ENCODE data around the gene SLC25A23. TPM values are rescaled to one million over a fixed set of nuclear protein-coding genes. Genes with fewer than 3 reads are reported as not detected.

SLC25A23 gene
- total and polyA plus RNA-seq, 10 of the 15 experiments (the other 5 are each of a cell fraction or from before 2014, with no cell fraction given), result 10.2 to 85.8 (median 50.0) TPM

DNA sequence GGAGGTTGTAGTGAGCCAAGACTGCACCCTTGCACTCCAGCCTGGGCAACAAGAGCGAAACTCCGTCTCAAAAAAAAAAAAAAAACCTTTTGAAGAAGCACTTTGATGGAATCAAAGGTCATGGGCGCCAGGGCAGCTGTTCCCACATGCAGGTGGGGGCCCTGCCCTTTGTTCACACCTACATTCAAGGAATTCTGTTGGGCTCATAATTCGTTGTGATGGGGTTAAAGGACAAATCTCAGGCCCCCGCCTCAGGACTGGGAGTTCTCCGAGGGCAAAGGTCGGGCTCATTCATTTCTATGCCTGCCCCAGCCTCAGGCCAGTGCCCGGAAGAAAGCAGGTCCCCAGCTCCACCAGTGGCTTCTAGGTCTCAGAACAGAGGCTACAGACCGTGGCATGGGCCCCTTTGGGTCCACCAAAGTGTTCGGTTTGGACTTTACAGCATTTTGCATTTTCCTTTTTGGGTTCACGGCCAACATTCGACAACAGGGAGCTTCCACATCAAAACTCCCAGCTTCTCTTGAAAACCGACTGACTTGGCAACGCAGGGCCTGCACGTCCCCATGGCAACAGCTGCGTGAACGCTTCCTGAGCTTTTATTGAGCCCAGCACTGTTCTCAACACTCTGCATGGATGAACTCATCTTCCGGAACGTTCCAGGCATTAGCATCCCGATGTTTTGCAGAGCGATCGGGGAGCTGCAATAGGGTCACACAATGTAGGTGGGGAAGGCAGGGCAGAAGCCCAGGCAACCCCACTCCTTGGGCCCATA is 56.6 kb downstream of the SLC25A23 start (continued):
- TF ChIP-seq, protein P1, sequence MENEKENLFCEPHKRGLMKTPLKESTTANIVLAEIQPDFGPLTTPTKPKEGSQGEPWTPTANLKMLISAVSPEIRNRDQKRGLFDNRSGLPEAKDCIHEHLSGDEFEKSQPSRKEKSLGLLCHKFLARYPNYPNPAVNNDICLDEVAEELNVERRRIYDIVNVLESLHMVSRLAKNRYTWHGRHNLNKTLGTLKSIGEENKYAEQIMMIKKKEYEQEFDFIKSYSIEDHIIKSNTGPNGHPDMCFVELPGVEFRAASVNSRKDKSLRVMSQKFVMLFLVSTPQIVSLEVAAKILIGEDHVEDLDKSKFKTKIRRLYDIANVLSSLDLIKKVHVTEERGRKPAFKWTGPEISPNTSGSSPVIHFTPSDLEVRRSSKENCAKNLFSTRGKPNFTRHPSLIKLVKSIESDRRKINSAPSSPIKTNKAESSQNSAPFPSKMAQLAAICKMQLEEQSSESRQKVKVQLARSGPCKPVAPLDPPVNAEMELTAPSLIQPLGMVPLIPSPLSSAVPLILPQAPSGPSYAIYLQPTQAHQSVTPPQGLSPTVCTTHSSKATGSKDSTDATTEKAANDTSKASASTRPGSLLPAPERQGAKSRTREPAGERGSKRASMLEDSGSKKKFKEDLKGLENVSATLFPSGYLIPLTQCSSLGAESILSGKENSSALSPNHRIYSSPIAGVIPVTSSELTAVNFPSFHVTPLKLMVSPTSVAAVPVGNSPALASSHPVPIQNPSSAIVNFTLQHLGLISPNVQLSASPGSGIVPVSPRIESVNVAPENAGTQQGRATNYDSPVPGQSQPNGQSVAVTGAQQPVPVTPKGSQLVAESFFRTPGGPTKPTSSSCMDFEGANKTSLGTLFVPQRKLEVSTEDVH (IDR thresholded peaks at IDR 0.05; ENCODE audit: low read depth, partially characterized antibody), result no peak
- no peak for TF ChIP-seq HCFC1 (IDR thresholded peaks at IDR 0.05; ENCODE audit: low read length)

DNA sequence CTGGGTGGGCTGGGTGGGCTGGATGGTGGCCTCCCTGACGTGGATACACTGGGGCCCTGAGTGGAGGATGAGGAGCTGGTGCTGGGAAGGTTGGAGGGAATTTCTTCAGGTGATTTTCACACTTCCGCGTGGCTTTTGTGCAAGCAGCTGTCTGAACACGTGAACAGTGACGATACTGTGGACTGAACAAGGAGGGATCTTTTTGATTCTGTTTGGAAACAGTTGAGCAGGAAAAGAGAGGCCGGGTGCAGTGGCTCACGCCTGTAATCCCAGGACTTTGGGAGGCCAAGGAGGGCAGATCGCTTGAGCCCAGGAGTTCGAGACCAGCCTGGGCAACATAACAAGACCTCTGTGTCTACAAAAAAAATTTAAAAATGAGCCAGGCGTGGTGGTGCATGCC is 57.5 kb downstream of the SLC25A23 start:
- intact Hi-C loops (cut with micrococcal nuclease; ENCODE audit: unreplicated experiment) (no loop called here), in situ Hi-C loops (cut with MboI) (no loop called here)
- no peaks in the 10 kb centered on the region for H3K9me3 ChIP-seq (replicated peaks; ENCODE audit: control insufficient read depth, insufficient read depth, low read length)
- H3K4me1 ChIP-seq (ENCODE audit: control insufficient read depth, insufficient read depth, low read length), result no peaks in the 10 kb centered on the region
- H3K36me3 ChIP-seq (ENCODE audit: control insufficient read depth in 2 of 2, insufficient read depth in 2 of 2, low read length in 1 of 2), result no peaks in the 10 kb centered on the region
- ChIA-PET POLR2A (no interaction called here), CTCF (no interaction called here), RAD21 (ENCODE audit: unreplicated experiment) (no interaction called here), SMC1A (ENCODE audit: uncharacterized antibody, unreplicated experiment) (no interaction called here)
- 37% methylated on average over 10 of the region's 10 CpGs for WGBS (ENCODE audit: insufficient coverage, insufficient replicate concordance, low lambda C conversion rate, missing lambda C conversion rate)
- DNase-seq (ENCODE audit: low read depth, low spot score), result no peak
- BruUV-seq (replicated peaks), result no TSS peak
- ATAC-seq, result no peak
- H3K4me2 ChIP-seq (ENCODE audit: control insufficient read depth, insufficient read depth), result no peak overlapping the region
- no peak overlapping the region for H3K9ac ChIP-seq (ENCODE audit: control insufficient read depth, insufficient read depth, low read length)
- no peak for FAIRE-seq
- H3K4me3 ChIP-seq, result no peak overlapping the region
- no peaks in the 10 kb centered on the region for H3K79me2 ChIP-seq (ENCODE audit: control insufficient read depth, insufficient read depth, low read length)
- no peak overlapping the region for H2AFZ ChIP-seq (ENCODE audit: control insufficient read depth, low read depth, low read length)
- H3K27ac ChIP-seq (ENCODE audit: control insufficient read depth, insufficient read depth), result no peak overlapping the region
- H4K20me1 ChIP-seq (ENCODE audit: control insufficient read depth, insufficient read depth), result no peaks in the 10 kb centered on the region
- no peaks in the 10 kb centered on the region for H3K27me3 ChIP-seq (replicated peaks in 1 of 2; ENCODE audit: control insufficient read depth in 2 of 2, insufficient read depth in 2 of 2, low read length in 1 of 2)
- TF ChIP-seq GATAD2B (conservative IDR thresholded peaks at IDR 0.05; ENCODE audit: low read depth), result no peak
- TF ChIP-seq, protein P2, sequence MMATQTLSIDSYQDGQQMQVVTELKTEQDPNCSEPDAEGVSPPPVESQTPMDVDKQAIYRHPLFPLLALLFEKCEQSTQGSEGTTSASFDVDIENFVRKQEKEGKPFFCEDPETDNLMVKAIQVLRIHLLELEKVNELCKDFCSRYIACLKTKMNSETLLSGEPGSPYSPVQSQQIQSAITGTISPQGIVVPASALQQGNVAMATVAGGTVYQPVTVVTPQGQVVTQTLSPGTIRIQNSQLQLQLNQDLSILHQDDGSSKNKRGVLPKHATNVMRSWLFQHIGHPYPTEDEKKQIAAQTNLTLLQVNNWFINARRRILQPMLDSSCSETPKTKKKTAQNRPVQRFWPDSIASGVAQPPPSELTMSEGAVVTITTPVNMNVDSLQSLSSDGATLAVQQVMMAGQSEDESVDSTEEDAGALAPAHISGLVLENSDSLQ (IDR thresholded peaks at IDR 0.05), result no peak
- TF ChIP-seq NFIC (IDR thresholded peaks at IDR 0.05; ENCODE audit: low read depth, low read length), result no peak
- no peak for TF ChIP-seq POLR2AphosphoS5 (IDR thresholded peaks at IDR 0.05; ENCODE audit: low read length)
- no peak for TF ChIP-seq LARP7 (IDR thresholded peaks at IDR 0.05)
- no peak for TF ChIP-seq BMI1 (IDR thresholded peaks at IDR 0.05; ENCODE audit: borderline replicate concordance)
- TF ChIP-seq, protein P3, sequence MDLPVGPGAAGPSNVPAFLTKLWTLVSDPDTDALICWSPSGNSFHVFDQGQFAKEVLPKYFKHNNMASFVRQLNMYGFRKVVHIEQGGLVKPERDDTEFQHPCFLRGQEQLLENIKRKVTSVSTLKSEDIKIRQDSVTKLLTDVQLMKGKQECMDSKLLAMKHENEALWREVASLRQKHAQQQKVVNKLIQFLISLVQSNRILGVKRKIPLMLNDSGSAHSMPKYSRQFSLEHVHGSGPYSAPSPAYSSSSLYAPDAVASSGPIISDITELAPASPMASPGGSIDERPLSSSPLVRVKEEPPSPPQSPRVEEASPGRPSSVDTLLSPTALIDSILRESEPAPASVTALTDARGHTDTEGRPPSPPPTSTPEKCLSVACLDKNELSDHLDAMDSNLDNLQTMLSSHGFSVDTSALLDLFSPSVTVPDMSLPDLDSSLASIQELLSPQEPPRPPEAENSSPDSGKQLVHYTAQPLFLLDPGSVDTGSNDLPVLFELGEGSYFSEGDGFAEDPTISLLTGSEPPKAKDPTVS (IDR thresholded peaks at IDR 0.05; ENCODE audit: low read depth, low read length), result no peak
- TF ChIP-seq GABPA (IDR thresholded peaks at IDR 0.05; ENCODE audit: low read depth), result no peak
- TF ChIP-seq ZNF622 (IDR thresholded peaks at IDR 0.05), result no peak
- TF ChIP-seq BHLHE40 (IDR thresholded peaks at IDR 0.05; ENCODE audit: borderline replicate concordance in 1 of 2, low read depth in 2 of 2, low read length in 1 of 2), result no peak
- no peak for TF ChIP-seq CBX3 (IDR thresholded peaks at IDR 0.05; ENCODE audit: borderline replicate concordance, low read depth)
- TF ChIP-seq CBFB (IDR thresholded peaks at IDR 0.05; ENCODE audit: low read depth), result no peak
- TF ChIP-seq, protein P4, sequence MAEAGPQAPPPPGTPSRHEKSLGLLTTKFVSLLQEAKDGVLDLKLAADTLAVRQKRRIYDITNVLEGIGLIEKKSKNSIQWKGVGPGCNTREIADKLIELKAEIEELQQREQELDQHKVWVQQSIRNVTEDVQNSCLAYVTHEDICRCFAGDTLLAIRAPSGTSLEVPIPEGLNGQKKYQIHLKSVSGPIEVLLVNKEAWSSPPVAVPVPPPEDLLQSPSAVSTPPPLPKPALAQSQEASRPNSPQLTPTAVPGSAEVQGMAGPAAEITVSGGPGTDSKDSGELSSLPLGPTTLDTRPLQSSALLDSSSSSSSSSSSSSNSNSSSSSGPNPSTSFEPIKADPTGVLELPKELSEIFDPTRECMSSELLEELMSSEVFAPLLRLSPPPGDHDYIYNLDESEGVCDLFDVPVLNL (IDR thresholded peaks at IDR 0.05; ENCODE audit: low read depth, low read length), result no peak
